ENCODE results near the gene UBL4A.

Gene UBL4A

GRCh38 chrX:154460326-154460725 lies 26.1 kb downstream of the UBL4A start:
- no peak for DNase-seq

DNA sequence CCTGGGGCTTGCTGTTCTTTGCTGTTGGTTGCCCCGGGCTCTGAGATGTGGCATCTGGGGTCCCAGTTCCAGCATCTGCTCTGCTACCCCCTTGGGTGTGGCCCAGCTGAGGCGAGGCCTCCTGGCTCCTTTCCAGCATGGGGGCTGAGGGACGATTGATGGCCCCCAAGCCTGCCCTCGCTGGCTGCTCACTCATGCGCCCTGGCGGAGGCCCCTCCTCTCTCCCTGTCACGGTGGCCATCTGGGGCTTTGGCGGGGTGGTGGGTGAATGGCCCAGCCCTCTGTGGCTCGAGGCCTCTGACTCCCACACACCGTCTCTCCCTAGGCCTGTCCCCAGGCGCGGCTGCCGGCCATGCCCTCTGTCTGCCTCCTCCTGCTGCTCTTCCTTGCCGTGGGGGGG lies 26.6 kb downstream of the UBL4A start:
- no peak for DNase-seq

DNA sequence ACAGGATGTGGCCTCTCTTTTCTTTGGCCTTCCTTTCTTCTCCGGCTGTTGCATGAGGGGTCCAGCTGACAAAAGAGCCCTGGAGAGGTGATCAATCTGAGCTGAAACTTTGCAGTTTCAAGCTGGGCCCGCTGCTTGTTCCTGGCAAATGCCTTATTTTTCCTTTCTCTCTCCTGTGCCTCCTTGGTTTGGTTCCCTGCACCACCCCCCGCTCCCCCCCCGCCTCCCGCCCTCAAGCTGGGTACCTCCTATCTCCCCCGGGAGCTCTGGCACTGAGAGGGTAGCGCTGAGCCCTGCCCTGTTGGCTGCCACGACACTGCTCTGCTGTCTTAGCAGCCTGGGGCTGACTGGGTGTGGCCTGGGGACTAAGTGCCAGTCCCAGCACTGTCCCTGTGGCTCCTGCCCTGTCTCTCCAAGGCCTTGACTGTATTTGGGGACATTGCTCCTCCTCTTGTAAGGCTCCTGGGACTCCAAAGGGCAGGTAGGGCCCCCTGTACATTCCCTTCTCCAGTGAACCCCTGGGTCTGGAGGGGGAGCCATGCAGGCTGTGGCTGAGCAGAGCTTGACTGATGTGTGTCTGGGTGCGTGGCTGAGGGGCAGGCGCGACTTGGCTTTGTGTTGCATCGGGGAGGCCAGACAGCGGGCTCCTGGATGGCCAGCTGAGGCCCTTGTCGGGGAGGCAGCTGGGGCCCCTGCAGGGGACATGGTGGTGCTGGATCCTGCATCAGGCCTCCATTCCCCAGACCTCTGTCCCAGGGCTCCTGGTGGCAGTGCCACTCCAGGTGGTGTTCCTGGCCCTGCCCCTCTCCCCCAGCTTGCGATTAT lies 27.2 kb downstream of the UBL4A start:
- DNase-seq, result no peak

- DNase-seq, result no peak
These were observed 28.1 kb downstream of the UBL4A start, which contains the start of gene PLXNA3 for GRCh38 chrX:154458116-154458953. Gene PLXNA3, plus strand, starts transcription at chrX:154458281. Its CDS starts 1,903 bp downstream, at chrX:154460184.

DNA sequence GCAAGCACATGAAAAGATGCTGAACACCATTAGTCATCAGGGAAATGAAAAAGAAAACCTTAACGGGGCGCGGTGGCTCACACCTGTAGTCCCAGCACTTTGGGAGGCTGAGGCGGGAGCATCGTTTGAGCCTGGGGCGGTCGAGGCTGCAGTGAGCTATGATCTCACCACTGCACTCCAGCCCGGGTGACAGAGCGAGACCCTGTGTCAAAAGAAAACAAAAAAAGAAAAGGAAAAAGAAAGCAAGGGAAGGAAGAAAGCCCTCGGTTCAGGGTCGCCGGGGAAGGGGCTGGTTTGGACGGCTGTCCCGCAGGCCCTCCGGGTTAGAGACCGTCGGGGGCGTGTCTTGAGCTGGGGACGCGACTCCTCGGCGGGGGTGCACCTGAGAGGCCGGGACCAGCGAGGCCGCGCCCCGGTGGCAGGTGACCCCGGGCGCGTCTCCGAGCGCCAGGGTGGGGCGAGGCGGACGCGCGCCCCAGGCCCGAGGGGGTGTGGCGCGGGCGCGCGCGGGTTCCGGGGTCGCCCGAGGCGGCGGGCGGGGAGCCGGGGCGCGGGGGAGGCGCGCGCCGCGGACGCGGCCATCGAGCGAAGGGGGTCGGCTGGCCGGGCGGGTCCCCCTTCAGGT lies 28.8 kb downstream of the UBL4A start:
- no peak for DNase-seq

GRCh38 chrX:154452823-154453222 lies 33.6 kb downstream of the UBL4A start:
- DNase-seq, result no peak

GRCh38 chrX:154450312-154450711 lies 36.1 kb downstream of the UBL4A start:
- DNase-seq, result no peak

DNA sequence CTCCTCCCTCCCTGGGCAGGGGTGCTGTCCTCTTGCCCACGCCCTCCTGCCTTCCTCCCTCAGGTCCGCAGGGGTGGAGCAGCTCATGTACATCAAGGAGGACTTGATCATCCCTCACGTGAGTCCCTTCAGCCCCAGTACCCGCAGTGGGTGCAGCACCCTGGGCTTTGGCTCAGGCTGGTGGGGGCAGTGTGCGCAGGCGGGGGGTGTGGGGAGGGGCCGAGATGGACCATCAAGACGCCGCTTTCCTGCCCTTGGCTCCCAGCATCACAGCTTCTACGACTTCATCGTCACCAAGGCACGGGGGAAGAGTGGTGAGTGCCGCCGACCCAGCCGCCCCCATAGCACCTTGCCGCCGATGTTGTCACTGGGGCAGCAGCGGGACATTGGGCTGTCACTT lies 36.8 kb downstream of the UBL4A start:
- no peak for DNase-seq

DNA sequence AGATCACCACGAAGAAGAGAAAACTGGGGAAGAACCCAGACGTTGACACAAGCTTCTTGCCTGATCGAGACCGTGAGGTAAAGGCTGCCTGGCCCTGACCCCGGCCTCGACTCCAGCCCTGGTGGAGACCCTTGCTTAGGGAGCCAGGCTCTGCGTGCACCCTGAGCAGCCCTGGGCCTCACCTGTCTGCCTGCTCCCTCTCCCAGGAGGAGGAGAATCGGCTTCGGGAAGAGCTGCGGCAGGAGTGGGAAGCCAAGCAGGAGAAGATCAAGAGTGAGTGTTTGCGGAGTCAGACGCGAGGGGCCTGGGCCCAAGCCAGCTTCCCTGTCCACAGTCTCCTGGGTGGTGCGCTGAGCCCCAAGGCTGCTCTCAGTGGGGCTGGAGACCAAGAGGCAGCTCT lies 37.9 kb downstream of the UBL4A start:
- no peak for DNase-seq

DNA sequence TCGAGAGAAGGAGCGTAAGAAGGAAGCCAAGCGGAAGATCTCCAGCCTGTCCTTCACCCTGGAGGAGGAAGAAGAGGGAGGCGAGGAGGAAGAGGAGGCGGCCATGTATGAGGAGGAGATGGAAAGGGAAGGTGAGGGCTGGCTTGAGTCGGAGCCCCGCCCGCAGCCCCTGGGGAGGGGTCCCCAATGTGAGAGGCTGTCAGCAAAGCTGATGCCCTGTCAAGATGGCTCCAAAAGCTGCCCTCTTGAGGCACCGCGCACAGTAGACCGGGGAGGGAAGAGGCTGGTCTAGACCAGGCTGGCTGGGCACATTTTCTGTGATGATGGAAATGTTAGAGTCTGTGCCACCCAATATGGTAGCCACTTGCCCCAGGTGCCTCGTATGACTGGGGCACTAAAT lies 40.0 kb downstream of the UBL4A start:
- peak; percentile 8 for DNase-seq

DNA sequence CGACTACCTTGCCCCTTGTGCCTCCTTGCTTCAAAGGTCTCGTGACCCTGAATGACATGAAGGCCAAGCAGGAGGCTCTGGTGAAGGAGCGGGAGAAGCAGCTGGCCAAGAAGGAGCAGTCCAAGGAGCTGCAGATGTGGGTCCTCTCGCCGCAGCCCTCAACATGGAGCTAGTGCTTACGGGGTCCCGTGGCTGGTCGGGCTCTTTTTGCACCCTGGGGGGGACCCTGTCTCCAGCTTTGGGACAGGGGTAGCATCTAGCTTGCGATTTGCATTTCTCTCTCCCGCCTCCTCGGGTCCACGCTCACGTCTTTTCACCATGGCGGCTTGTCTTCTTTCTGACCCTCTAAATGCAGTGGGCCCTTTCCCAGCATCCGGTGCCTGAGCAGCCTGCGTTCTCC lies 40.6 kb downstream of the UBL4A start:
- peak; percentile 20 for DNase-seq

GRCh38 chrX:154444755-154445246 lies 41.6 kb downstream of the UBL4A start:
- no peak for DNase-seq

- peak; percentile 82 for DNase-seq
These were observed 42.2 kb downstream of the UBL4A start, which contains the start of gene FAM50A for GRCh38 chrX:154443992-154444754. Gene FAM50A, plus strand, starts transcription at chrX:154444141. Its CDS starts 95 bp downstream, at chrX:154444236.

DNA sequence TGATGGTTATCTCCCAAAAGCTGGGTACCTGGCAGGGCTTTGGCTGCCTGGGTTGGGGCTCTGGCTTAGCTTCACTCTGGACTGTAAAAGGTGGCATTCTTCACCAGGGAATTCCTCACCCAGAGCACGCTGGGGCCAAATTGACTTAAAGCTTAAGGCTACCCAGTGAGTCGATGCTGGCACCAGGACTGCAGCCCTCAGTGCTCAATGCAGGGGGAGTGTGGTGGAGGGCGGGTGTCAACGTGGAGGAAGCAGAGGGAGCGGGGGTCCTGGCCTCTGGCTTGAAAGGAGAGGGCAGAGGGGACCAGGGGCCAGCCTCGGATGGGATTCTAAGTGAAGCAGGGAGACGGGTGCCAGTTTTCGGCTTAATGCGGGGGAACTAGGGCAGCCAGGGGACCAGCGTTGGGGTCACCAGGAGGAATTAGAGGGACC lies 42.9 kb downstream of the UBL4A start:
- no peak for DNase-seq

- DNase-seq, result no peak
These were observed 44.3 kb downstream of the UBL4A start for GRCh38 chrX:154441984-154442707.

DNA sequence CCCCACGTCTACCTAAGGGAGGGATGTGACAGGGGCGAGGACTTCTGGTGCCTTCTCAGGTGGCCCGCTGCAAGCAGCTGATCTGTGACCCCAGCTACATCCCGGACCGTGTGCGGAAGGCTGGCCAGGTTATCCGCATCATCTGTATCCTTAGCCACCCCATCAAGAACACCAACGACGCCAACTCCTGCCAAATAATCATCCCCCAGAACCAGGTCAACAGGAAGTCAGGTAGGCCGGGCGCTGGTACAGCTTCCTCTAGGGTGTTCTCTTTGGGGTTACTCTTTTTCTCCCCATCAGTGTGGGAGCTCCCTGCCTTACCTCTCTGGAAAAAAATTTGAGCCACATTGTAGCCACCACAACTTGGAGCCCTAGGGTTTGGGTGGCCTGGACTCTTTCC lies 44.9 kb downstream of the UBL4A start:
- DNase-seq, result no peak

- no peak for DNase-seq
These were observed 45.6 kb downstream of the UBL4A start for GRCh38 chrX:154440623-154441357.

GRCh38 chrX:154439841-154440240 lies 46.6 kb downstream of the UBL4A start:
- DNase-seq, result no peak

GRCh38 chrX:154437971-154438893 lies 48.2 kb downstream of the UBL4A start:
- no peak for DNase-seq
